Lower leg skin (tissue), 3 donors: ENCODE data around the gene SLK.

ENCODE experiments used
- POLR2A ChIP-seq, 2 donors: fragments of 450-650 bp; IDR thresholded peaks; one replicate each; pipeline ENCODE4 v1.6.1; 2016 to 2017; ENCODE audit warnings: antibody characterized with exemption in 2 of 2, mild to moderate bottlenecking in 1 of 2, moderate library complexity in 1 of 2
- TF ChIP-seq, protein P1 (sequence below), 3 donors: fragments of 450-650 bp; IDR thresholded peaks; one replicate each; pipeline ENCODE4 v1.5.1; 2016; ENCODE audit warnings: antibody characterized with exemption in 3 of 3, mild to moderate bottlenecking in 3 of 3, moderate library complexity in 2 of 3

DNA sequence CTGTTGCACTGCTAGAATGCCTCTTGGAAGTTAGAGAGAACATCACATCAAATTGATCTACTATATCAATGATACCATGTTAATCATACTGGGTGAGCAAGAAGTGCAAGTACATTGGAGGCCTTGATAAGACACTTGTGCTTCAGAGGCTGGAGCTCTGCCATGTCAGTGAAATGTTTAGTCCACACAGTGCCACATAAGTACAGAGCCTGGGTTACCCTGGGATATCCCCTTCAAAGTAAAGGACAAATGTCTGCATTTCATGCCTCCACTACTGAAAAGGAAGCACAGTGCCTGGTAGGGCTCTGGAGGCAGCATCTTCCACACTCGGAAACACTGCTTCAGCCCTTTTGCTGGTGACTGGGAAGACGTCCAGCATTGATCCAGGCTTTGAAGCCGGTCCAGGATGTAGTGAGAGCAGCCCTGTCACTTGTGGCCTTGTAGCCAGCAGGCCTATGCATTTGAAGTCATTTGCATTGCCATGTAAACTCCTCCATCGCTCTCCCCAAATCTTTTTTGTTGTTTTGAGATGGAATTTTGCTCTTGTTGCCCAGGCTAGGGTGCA, 33.3 kb upstream of the SLK start:
- TF ChIP-seq POLR2A (IDR thresholded peaks at IDR 0.05): no peak
- TF ChIP-seq, protein P1, sequence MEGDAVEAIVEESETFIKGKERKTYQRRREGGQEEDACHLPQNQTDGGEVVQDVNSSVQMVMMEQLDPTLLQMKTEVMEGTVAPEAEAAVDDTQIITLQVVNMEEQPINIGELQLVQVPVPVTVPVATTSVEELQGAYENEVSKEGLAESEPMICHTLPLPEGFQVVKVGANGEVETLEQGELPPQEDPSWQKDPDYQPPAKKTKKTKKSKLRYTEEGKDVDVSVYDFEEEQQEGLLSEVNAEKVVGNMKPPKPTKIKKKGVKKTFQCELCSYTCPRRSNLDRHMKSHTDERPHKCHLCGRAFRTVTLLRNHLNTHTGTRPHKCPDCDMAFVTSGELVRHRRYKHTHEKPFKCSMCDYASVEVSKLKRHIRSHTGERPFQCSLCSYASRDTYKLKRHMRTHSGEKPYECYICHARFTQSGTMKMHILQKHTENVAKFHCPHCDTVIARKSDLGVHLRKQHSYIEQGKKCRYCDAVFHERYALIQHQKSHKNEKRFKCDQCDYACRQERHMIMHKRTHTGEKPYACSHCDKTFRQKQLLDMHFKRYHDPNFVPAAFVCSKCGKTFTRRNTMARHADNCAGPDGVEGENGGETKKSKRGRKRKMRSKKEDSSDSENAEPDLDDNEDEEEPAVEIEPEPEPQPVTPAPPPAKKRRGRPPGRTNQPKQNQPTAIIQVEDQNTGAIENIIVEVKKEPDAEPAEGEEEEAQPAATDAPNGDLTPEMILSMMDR (IDR thresholded peaks at IDR 0.05): no peak
